GM12864 (cell line): Measurements from ENCODE around the gene CCDC69.

Experiments used
- DNase-seq: peaks from one replicate; pipeline ENCODE4 v3.0.0-alpha.2; 2011; ENCODE audit warnings: low read depth
- H3K4me3 ChIP-seq: 2 replicates; pipeline ENCODE4 v1.5.1; 2011; ENCODE audit warnings: mild to moderate bottlenecking, low read depth, low read length, control low read depth
- CTCF ChIP-seq: IDR thresholded peaks from 2 replicates; pipeline ENCODE4 v1.5.1; 2011; ENCODE audit warnings: low read depth, mild to moderate bottlenecking, moderate library complexity, low read length, control low read depth, inconsistent platforms; ENCODE audit errors: missing control alignments

CCDC69 gene

DNA sequence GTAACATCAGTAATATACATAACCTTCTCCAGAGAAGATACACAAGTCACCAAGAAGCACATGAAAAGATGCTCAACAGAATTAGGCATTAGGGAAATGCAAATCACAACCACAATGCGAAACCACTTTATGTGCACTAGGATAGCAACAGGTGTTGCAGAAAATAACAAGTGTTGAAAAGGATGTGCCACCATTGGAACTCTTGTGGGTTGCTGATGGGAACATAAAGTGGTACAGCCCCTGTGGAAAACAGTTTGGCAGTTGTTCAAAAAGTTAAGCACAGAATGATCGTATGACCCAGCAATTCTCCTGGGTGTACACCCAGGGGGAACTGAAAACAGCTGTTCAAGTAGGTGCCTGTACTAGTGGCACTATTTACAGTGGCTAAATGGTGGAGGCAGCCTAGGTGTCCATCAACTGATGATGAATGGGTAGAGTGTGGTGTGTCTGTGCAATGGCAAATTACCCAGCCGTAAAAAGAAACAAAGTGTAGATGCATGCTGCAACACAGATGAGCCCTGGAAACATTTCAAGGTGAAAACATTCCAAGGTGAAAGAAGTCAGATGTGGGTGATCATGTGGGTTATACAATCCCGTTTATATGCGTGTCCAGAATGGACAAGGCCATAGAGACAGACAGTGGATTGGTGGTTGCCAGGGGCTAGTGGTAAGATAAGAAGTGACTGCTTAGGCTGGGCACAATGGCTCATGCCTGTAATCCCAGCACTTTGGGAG, 27.2 kb downstream of the CCDC69 start:
- peak; percentile 60 for DNase-seq
- no peak overlapping the region for H3K4me3 ChIP-seq
- TF ChIP-seq CTCF, result no peak

- no peak overlapping the region for H3K4me3 ChIP-seq
- no peak for TF ChIP-seq CTCF
- DNase-seq, result no peak
Observed at GRCh38 chr5:151195622-151196021, 28.3 kb downstream of the CCDC69 start.

- no peak for DNase-seq
- no peak overlapping the region for H3K4me3 ChIP-seq
- TF ChIP-seq CTCF, result no peak
Observed at GRCh38 chr5:151192626-151193025, 31.3 kb downstream of the CCDC69 start.

- no peak overlapping the region for H3K4me3 ChIP-seq
- no peak for DNase-seq
- TF ChIP-seq CTCF, result no peak
Observed at GRCh38 chr5:151191661-151192060, 32.2 kb downstream of the CCDC69 start.

GRCh38 chr5:151189151-151189550, 34.7 kb downstream of the CCDC69 start:
- no peak for DNase-seq
- no peak overlapping the region for H3K4me3 ChIP-seq
- no peak for TF ChIP-seq CTCF

DNA sequence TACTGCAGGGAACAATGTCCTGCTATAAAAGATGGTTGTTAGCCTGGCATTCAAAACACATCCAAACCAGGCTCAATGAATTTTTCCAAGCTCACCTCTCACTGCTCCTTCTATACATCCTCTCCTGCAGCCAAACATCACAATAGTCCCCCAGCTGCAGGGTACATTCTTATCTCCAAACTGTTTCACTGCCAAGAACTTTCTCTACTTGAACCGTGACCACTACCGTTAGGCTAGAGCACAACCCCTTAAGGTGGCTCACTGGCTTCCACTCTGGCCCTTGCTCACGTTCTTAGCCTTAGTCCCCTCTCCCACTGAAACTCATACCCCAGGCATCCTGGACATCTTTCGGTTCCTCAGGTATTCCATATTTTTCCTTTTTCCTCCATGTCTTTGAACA, 37.4 kb downstream of the CCDC69 start:
- DNase-seq, result no peak
- H3K4me3 ChIP-seq, result no peak overlapping the region
- no peak for TF ChIP-seq CTCF

DNA sequence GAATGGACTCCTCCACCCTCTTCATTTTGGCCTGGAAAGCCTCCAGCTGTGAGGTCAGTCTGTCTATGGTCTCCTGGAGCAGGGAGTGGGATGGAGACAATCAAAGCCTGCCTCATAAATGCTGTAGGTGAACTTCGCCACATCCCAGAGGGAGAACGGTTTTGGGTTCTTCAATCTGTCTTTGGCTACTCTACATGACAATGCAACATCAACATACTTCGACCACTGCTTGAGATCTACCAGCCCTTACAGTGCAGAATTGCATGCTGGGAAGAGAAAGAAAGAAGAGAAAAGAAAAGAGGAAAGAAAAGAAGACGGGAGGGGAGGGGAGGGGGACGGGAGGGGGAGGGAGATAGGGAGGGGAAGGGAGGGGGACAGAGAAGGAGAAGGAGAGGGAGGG, 37.8 kb downstream of the CCDC69 start:
- H3K4me3 ChIP-seq, result no peak overlapping the region
- DNase-seq, result no peak
- no peak for TF ChIP-seq CTCF
